GM23338 (cell line): ENCODE data around the gene SCAF4. TPM values are rescaled to one million over a fixed set of nuclear protein-coding genes. Genes with fewer than 3 reads are reported as not detected.

Source experiments
- ATAC-seq: fragments of 200-7000 bp; cut with Tn5 transposase; 3 replicates; pipeline ENCODE4 v1.9.1; 2020
- DNase-seq: peaks from one replicate; pipeline ENCODE4 v3.0.0-alpha.2; 2015; ENCODE audit warnings: low spot score
- H2AFZ ChIP-seq: fragments of 200-600 bp; sonication (generic); 2 replicates; pipeline ENCODE4 v1.8.0; 2016; ENCODE audit warnings: antibody characterized with exemption, mild to moderate bottlenecking, moderate library complexity
- H3F3A ChIP-seq: fragments of 200-600 bp; sonication (generic); replicated peaks from 2 replicates; pipeline ENCODE4 v1.8.0; 2017; ENCODE audit warnings: antibody characterized with exemption, mixed run types, low read depth
- H3K27ac ChIP-seq: fragments of 200-600 bp; sonication (generic); 2 replicates; pipeline ENCODE4 v1.6.1; 2016; ENCODE audit warnings: low read depth
- H3K27me3 ChIP-seq: fragments of 200-600 bp; sonication (generic); 2 replicates; pipeline ENCODE4 v1.8.0; 2016; ENCODE audit warnings: mild to moderate bottlenecking, mixed run types, moderate library complexity; ENCODE audit not compliant: insufficient read depth
- H3K36me3 ChIP-seq: fragments of 200-600 bp; sonication (generic); 2 replicates; pipeline ENCODE4 v1.8.0; 2016; ENCODE audit warnings: mild to moderate bottlenecking; ENCODE audit not compliant: insufficient read depth
- H3K4me1 ChIP-seq: fragments of 200-600 bp; sonication (generic); 2 replicates; pipeline ENCODE4 v1.8.0; 2016; ENCODE audit warnings: mild to moderate bottlenecking, moderate library complexity; ENCODE audit not compliant: insufficient read depth
- H3K4me2 ChIP-seq: fragments of 200-600 bp; sonication (generic); 2 replicates; pipeline ENCODE4 v1.7.1; 2017; ENCODE audit warnings: mixed run types
- H3K4me3 ChIP-seq: fragments of 200-600 bp; sonication (generic); 2 replicates; pipeline ENCODE4 v1.6.1; 2016; ENCODE audit warnings: mixed run types
- H3K79me2 ChIP-seq: fragments of 200-600 bp; sonication (generic); replicated peaks from 2 replicates; pipeline ENCODE4 v1.8.0; 2017; ENCODE audit warnings: mild to moderate bottlenecking; ENCODE audit not compliant: insufficient read depth
- H3K9me2 ChIP-seq: fragments of 200-600 bp; sonication (generic); 2 replicates; pipeline ENCODE4 v1.8.0; 2017; ENCODE audit not compliant: insufficient read depth
- H4K20me1 ChIP-seq: fragments of 200-600 bp; sonication (generic); replicated peaks from 2 replicates; pipeline ENCODE4 v1.8.0; 2017; ENCODE audit warnings: mild to moderate bottlenecking; ENCODE audit not compliant: insufficient read depth
- H3K27ac Mint-ChIP-seq: 2 replicates; pipeline ENCODE4 v1.8.0; 2020; ENCODE audit warnings: inconsistent platforms, mild to moderate bottlenecking, moderate library complexity, mixed read lengths
- H3K27me3 Mint-ChIP-seq: 3 replicates; pipeline ENCODE4 v1.8.0; 2022; ENCODE audit warnings: low read depth, mild to moderate bottlenecking, moderate library complexity, mixed read lengths, inconsistent platforms; ENCODE audit not compliant: insufficient read depth, poor library complexity
- H3K36me3 Mint-ChIP-seq: 3 replicates; pipeline ENCODE4 v1.8.0; 2021; ENCODE audit warnings: low read depth, mild to moderate bottlenecking, inconsistent platforms, moderate library complexity, mixed read lengths
- H3K4me1 Mint-ChIP-seq: 3 replicates; pipeline ENCODE4 v1.8.0; 2020; ENCODE audit warnings: mild to moderate bottlenecking, inconsistent platforms, mixed read lengths
- H3K4me3 Mint-ChIP-seq: 3 replicates; pipeline ENCODE4 v1.8.0; 2021; ENCODE audit warnings: moderate library complexity, mild to moderate bottlenecking, inconsistent platforms, mixed read lengths
- H3K9me3 Mint-ChIP-seq: 3 replicates; pipeline ENCODE4 v1.8.0; 2020; ENCODE audit warnings: moderate library complexity, mild to moderate bottlenecking, inconsistent platforms, mixed read lengths
- CREB1 ChIP-seq: fragments of 250-450 bp; sonication (Bioruptor Pico); IDR thresholded peaks from 2 replicates; pipeline ENCODE4 v1.5.0; 2020; ENCODE audit warnings: low read depth, mild to moderate bottlenecking, moderate library complexity
- EZH2 ChIP-seq: fragments of 200-600 bp; sonication (generic); IDR thresholded peaks from one replicate; pipeline ENCODE4 v1.8.0; 2017; ENCODE audit warnings: antibody characterized with exemption, mild to moderate bottlenecking, low read depth; ENCODE audit not compliant: unreplicated experiment
- POLR2AphosphoS5 ChIP-seq: IDR thresholded peaks from 2 replicates; pipeline ENCODE4 v1.6.1; 2016; ENCODE audit warnings: antibody characterized with exemption, low read depth
- polyA plus RNA-seq: library from polyadenylated mRNA; unstranded; fragments of >200 nt; fragmentation: Nextera tagmentation; extraction: Ambion mirVana; gene quantifications from 2 replicates; pipeline ENCODE4 v1.2.1, GENCODE V29; 2016
- small RNA-seq: library from RNA; depleted of rRNA; stranded (forward); fragments of <200 nt; gene quantifications from one replicate; pipeline ENCODE3, GENCODE V24; 2014; ENCODE audit warnings: low replicate concordance
- total RNA-seq: library from RNA; depleted of rRNA; stranded (reverse); fragments of >200 nt; shearing (Covaris generic); gene quantifications from 2 replicates; pipeline ENCODE4 v1.2.3, GENCODE V29; 2014; rRNA removed
- TF ChIP-seq, protein P1 (sequence below): IDR thresholded peaks from 2 replicates; pipeline ENCODE4 v1.6.1; 2016; ENCODE audit warnings: antibody characterized with exemption

Gene SCAF4
- total and polyA plus RNA-seq, 2 experiments from 2014 or later, result 29.7 to 45.8 TPM

DNA sequence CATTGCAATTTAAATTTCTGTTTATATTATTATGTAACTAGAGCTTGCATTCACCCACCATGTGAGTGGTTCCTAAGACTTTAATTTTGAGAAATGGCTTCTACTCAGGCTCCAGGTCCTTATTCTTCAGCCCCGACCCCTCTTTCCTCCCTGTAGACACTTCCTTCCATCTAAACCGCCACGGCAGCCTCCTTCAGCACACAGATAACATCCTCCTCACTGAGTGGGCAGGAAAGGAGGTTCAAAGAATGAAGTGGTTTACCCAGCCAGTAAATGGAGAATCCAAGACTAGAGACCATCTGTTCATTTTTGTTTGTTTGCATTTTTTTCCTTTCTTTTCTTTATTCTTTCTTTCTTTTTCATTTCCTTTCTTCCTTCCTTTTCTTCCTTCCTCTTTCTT, 109.5 kb downstream of the SCAF4 start:
- Mint-ChIP-seq H3K27me3 (peaks cover 8% of the 10 kb centered on the region), H3K27ac (no peak overlapping the region), H3K9me3 (no peaks in the 10 kb centered on the region), H3K4me1 (no peaks in the 10 kb centered on the region; the same call in 2 of the 3 replicates), H3K4me3 (no peak overlapping the region), H3K36me3 (no peaks in the 10 kb centered on the region)
- Histone ChIP-seq H2AFZ (no peak overlapping the region), H3K36me3 (no peaks in the 10 kb centered on the region), H3K27me3 (no peaks in the 10 kb centered on the region), H3K4me2 (no peak overlapping the region), H3K4me3 (no peak overlapping the region), H3K9me2 (no peaks in the 10 kb centered on the region), H3F3A (no peaks in the 10 kb centered on the region), H3K79me2 (no peaks in the 10 kb centered on the region), H4K20me1 (no peaks in the 10 kb centered on the region), H3K27ac (no peak overlapping the region), H3K4me1 (no peaks in the 10 kb centered on the region; the same call in 1 of the 2 replicates)
- TF ChIP-seq, protein P1, sequence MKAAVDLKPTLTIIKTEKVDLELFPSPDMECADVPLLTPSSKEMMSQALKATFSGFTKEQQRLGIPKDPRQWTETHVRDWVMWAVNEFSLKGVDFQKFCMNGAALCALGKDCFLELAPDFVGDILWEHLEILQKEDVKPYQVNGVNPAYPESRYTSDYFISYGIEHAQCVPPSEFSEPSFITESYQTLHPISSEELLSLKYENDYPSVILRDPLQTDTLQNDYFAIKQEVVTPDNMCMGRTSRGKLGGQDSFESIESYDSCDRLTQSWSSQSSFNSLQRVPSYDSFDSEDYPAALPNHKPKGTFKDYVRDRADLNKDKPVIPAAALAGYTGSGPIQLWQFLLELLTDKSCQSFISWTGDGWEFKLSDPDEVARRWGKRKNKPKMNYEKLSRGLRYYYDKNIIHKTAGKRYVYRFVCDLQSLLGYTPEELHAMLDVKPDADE, result no peak
- TF ChIP-seq CREB1 (CRISPR knock-in tag) (no peak), EZH2 (no peak), POLR2AphosphoS5 (no peak)
- DNase-seq (no peak), ATAC-seq (no peak)

Small RNA genes within 50 kb of the gene (small RNA-seq; reads per million reads assigned to genes)
- not detected for gene RF01241

Other genes with a start within 250 kb of the SCAF4 start
- 123 and 126 TPM in 2 replicates for gene SOD1, start 72.4 kb downstream of the SCAF4 start, total RNA-seq
- gene SOD1, start 72.4 kb downstream of the SCAF4 start, polyA plus RNA-seq, result 454 and 469 TPM in 2 replicates
- 5.1 and 14.8 TPM in 2 replicates for gene HUNK, start 140.9 kb upstream of the SCAF4 start, total RNA-seq
- 1.6 and 2.9 TPM in 2 replicates for gene HUNK, start 140.9 kb upstream of the SCAF4 start, polyA plus RNA-seq